Fibroblast of lung (primary cell): Measurements from ENCODE around the gene SLC25A36.
"Not testable (repeated sequence)": the region's sequence is repeated elsewhere in the genome, so short reads cannot be mapped to it uniquely, and the experiment has no call there.

Experiments used
- CTCF ChIP-seq, 2 donors: IDR thresholded peaks in 1 of 2; conservative IDR thresholded peaks in 1 of 2; 1 replicate in 1 of 2; 2 replicates in 1 of 2; pipeline ENCODE4 v1.5.1; 2011 to 2012; ENCODE audit warnings: low read length in 2 of 2, control low read depth in 1 of 2, inconsistent platforms in 1 of 2, low read depth in 1 of 2, mild to moderate bottlenecking in 1 of 2
- EZH2 ChIP-seq: IDR thresholded peaks from 2 replicates; pipeline ENCODE4 v1.5.1; 2012; ENCODE audit warnings: low read length, control low read depth, mild to moderate bottlenecking; ENCODE audit errors: missing control alignments

DNA sequence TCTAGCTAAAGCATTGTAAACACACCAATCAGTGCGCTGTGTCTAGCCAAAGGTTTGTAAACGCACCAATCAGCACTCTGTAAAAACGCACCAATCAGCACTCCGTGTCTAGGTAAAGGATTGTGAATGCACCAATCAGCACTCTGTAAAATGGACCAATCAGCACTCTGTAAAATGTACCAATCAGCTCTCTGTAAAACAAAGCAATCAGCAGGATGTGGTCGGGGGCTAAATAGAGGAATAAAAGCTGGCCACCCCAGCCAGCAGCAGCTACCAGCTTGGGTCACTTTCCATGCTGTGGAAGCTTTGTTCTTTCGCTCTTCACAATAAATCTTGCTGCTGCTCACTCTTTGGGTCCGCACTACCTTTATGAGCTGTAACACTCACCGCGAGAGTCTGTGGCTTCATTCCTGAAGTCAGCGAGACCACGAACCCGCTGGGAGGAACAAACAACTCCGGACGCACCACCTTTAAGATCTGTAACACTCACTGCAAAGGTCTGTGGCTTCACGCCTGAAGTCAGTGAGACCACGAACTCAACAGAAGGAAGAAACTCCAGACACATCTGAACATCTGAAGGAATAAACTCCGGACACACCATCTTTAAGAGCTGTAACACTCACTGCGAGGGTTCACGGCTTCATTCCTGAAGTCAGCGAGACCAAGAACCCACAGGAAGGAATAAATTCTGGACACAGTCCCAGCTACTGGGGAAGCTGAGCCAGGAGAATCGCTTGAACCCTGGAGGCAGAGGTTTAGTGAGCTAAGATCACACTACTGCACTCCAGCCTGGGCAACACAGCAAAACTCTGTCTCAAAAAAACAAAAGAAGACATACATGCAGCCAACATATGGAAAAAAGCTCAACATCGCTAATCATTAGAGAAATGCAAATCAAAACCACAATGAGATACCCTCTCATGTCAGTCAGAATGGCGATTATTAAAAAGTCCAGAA lies 76.0 kb downstream of the SLC25A36 start:
- not testable (repeated sequence) for TF ChIP-seq CTCF (conservative IDR thresholded peaks at IDR 0.05 in 1 of 2, IDR thresholded peaks at IDR 0.05 in 1 of 2; ENCODE audit: low read depth in 1 of 2, low read length in 2 of 2); EZH2
